ENCODE data around the gene ZNF543. TPM values are rescaled to one million over a fixed set of nuclear protein-coding genes. Genes with fewer than 3 reads are reported as not detected.

ZNF543 gene
- polyA plus RNA-seq, 1 of the 3 experiments (the other 2 are of a cell fraction): 1.2 TPM

DNA sequence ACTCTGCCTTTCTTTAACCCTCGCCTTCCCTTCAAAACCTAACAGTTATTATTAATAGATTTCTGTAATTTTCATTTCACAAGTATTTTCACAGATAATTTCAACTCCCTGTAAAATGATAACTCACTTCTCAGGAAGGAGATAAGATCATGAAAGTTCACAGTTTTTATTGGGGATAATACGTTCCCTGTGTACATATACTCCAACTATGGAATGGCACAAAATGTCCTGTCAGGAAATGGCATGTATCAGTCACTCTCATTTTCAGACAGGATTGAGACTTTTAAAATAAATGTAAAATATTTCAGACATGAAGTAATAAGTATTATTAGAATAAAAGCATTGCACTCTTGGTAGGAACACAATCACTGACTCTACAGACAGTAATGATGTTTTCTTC is 42.1 kb downstream of the ZNF543 start:
- H3K27ac ChIP-seq (ENCODE audit: low read depth in 2 of 2, low read length in 1 of 2): peak overlapping the region; percentile 63 to 90; a peak in 3 of 4 replicates
- POLR2A ChIA-PET: interaction anchor here (1.4 kb wide), 1 partner anchor 72 kb away, joined by 3 read pairs; the partner anchor contains the start of gene ZNF749

More for the DNA sequence above, 42.1 kb downstream of the ZNF543 start:
- Histone ChIP-seq H3K36me3 (replicated peaks in 1 of 2; ENCODE audit: control insufficient read depth in 1 of 2, insufficient read depth in 2 of 2, low read length in 1 of 2) (peaks cover 22 to 25% of the 10 kb centered on the region in 2 experiments), H3K4me2 (peak overlapping the region; percentile 84), H2AFZ (ENCODE audit: low read depth) (peak overlapping the region; percentile 95), H3K79me2 (ENCODE audit: insufficient read depth) (peaks cover 34% of the 10 kb centered on the region), H3K4me3 (ENCODE audit: low read depth in 2 of 2, low read length in 1 of 2) (peak overlapping the region; percentile 60 to 63; a peak in 2 of 4 replicates), H3K4me1 (ENCODE audit: control insufficient read depth in 1 of 2, insufficient read depth in 2 of 2, low read depth in 1 of 2, low read length in 1 of 2) (peaks cover 0 to 6% of the 10 kb centered on the region in 2 experiments; a peak in 2 of 4 replicates), H3K9me3 (no peaks in the 10 kb centered on the region), H3K9ac (peak overlapping the region; percentile 51), H4K20me1 (ENCODE audit: insufficient read depth) (no peaks in the 10 kb centered on the region), H3K9me2 (no peaks in the 10 kb centered on the region), H3F3A (replicated peaks; ENCODE audit: insufficient read depth) (peaks cover 11% of the 10 kb centered on the region), H3K27me3 (ENCODE audit: insufficient read depth) (no peaks in the 10 kb centered on the region)
- no peak for TF ChIP-seq FOXM1 (IDR thresholded peaks at IDR 0.05; ENCODE audit: low read depth)
- TF ChIP-seq JUND (IDR thresholded peaks at IDR 0.05): no peak
- TF ChIP-seq POLR2AphosphoS5 (IDR thresholded peaks at IDR 0.05; ENCODE audit: low read depth, low read length): no peak
- no peak for TF ChIP-seq NRF1 (IDR thresholded peaks at IDR 0.05; ENCODE audit: low read depth, low read length)
- TF ChIP-seq NFIC (IDR thresholded peaks at IDR 0.05; ENCODE audit: borderline replicate concordance): no peak
- TF ChIP-seq USF2 (IDR thresholded peaks at IDR 0.05; ENCODE audit: borderline replicate concordance, low read depth, low read length): no peak
- no peak for TF ChIP-seq RAD21 (IDR thresholded peaks at IDR 0.05; ENCODE audit: low read length)
- TF ChIP-seq EZH2phosphoT487 (IDR thresholded peaks at IDR 0.05; ENCODE audit: borderline replicate concordance, low read depth): no peak
- no peak for TF ChIP-seq RCOR1 (IDR thresholded peaks at IDR 0.05; ENCODE audit: low read length)
- no peak for TF ChIP-seq SMC3 (IDR thresholded peaks at IDR 0.05; ENCODE audit: low read depth, low read length)
- TF ChIP-seq FOXJ3 (CRISPR knock-in tag; IDR thresholded peaks at IDR 0.05): no peak
- TF ChIP-seq, protein P1, sequence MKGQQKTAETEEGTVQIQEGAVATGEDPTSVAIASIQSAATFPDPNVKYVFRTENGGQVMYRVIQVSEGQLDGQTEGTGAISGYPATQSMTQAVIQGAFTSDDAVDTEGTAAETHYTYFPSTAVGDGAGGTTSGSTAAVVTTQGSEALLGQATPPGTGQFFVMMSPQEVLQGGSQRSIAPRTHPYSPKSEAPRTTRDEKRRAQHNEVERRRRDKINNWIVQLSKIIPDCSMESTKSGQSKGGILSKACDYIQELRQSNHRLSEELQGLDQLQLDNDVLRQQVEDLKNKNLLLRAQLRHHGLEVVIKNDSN (IDR thresholded peaks at IDR 0.05; ENCODE audit: borderline replicate concordance, low read depth): no peak
- no peak for TF ChIP-seq RXRA (IDR thresholded peaks at IDR 0.05; ENCODE audit: borderline replicate concordance, low read depth)
- no peak for TF ChIP-seq ZBTB33 (IDR thresholded peaks at IDR 0.05; ENCODE audit: borderline replicate concordance, low read depth)
- TF ChIP-seq CHD2 (IDR thresholded peaks at IDR 0.05; ENCODE audit: low read length, partially characterized antibody): no peak
- TF ChIP-seq TAF1 (IDR thresholded peaks at IDR 0.05; ENCODE audit: borderline replicate concordance, low read depth, low read length): no peak
- TF ChIP-seq TEAD4 (IDR thresholded peaks at IDR 0.05; ENCODE audit: borderline replicate concordance, insufficient read depth): no peak
- DNase-seq: no peak
- WGBS (ENCODE audit: low lambda C conversion rate): 66% methylated on average over 2 of the region's 2 CpGs
- CTCF ChIA-PET: interaction anchor here (1.1 to 1.3 kb wide), 2 partner anchors 264 to 1152 kb away, joined by 3 read pairs; no protein-coding TSS in a partner anchor

Data from SK-N-SH (cell line).